A549 (cell line): ENCODE measurements around the gene FBXW2. TPM values are rescaled to one million over a fixed set of nuclear protein-coding genes. Genes with fewer than 3 reads are reported as not detected.
A peak's percentile ranks its signal among the peaks of the same experiment; 100 is the strongest.

Source experiments
- ATAC-seq, 2 experiments: fragments of 200-7000 bp in 1 of 2; fragments of >200 bp in 1 of 2; cut with Nextera tagmentation in 1 of 2; cut with Tn5 transposase in 1 of 2; 3 replicates each; pipeline versions ENCODE4 v1.8.0 to v1.9.1; 2018 to 2020; ENCODE audit warnings: mild to moderate bottlenecking in 1 of 2, moderate library complexity in 1 of 2
- CTCF ChIA-PET: fragments of 300-600 bp; sonication (Branson Sonifier 250); formaldehyde crosslinking; extraction: SDS; loops from one replicate; lab custom pipeline; 2021; ENCODE audit warnings: antibody characterized with exemption, inconsistent platforms; lab: Yijun Ruan, JAX
- POLR2A ChIA-PET: fragments of 350-600 bp; formaldehyde crosslinking; extraction: SDS; loops from one replicate; lab custom pipeline; 2021; ENCODE audit warnings: antibody characterized with exemption, inconsistent platforms; lab: Yijun Ruan, JAX
- DNase-seq, 2 experiments: peaks; one replicate each; pipeline versions ENCODE4 v3.0.0 to v3.0.0-alpha.2; 2011 to 2016; ENCODE audit warnings: low read depth in 1 of 2, low spot score in 1 of 2
- FAIRE-seq: peaks from 2 replicates; lab custom pipeline; 2011; peaks lifted over from hg19 to GRCh38; lab: Jason Lieb, UNC
- H3K27ac ChIP-seq, 2 experiments: fragments of >200 bp; sonication (Bioruptor Twin); formaldehyde crosslinking; 3 replicates each; pipeline ENCODE4 v1.5.1; 2016 to 2017
- H3K4me1 ChIP-seq: fragments of >200 bp; sonication (Bioruptor Twin); formaldehyde crosslinking; 3 replicates; pipeline ENCODE4 v1.6.1; 2016
- H3K4me2 ChIP-seq: fragments of >200 bp; sonication (Bioruptor Twin); formaldehyde crosslinking; 3 replicates; pipeline ENCODE4 v1.6.1; 2016
- H3K4me3 ChIP-seq: fragments of >200 bp; sonication (Bioruptor Twin); formaldehyde crosslinking; 3 replicates; pipeline ENCODE4 v1.5.1; 2016
- H3K9me3 ChIP-seq: fragments of >200 bp; sonication (Bioruptor Twin); formaldehyde crosslinking; 3 replicates; pipeline ENCODE4 v1.6.1; 2016
- CBX2 ChIP-seq: fragments of 200-600 bp; sonication (generic); IDR thresholded peaks from 2 replicates; pipeline ENCODE4 v1.6.1; 2016; ENCODE audit warnings: low read depth, mild to moderate bottlenecking, borderline replicate concordance
- CBX8 ChIP-seq: fragments of 200-600 bp; sonication (generic); IDR thresholded peaks from 2 replicates; pipeline ENCODE4 v1.6.1; 2016
- CHD4 ChIP-seq: fragments of 200-600 bp; sonication (generic); IDR thresholded peaks from 2 replicates; pipeline ENCODE4 v1.6.1; 2016; ENCODE audit warnings: antibody characterized with exemption, mild to moderate bottlenecking, borderline replicate concordance
- EHF ChIP-seq: fragments of 250-450 bp; sonication (Bioruptor Pico); IDR thresholded peaks from 2 replicates; pipeline ENCODE4 v1.5.0; 2020; ENCODE audit warnings: mild to moderate bottlenecking
- ESRRA ChIP-seq: fragments of 150-350 bp; IDR thresholded peaks from 2 replicates; pipeline ENCODE4 v1.6.1; 2014; ENCODE audit warnings: mild to moderate bottlenecking, low read length, borderline replicate concordance
- HEYL ChIP-seq: fragments of 250-450 bp; sonication (Bioruptor Pico); IDR thresholded peaks from 2 replicates; pipeline ENCODE4 v1.8.0; 2021; ENCODE audit warnings: mild to moderate bottlenecking, moderate library complexity
- HOXA7 ChIP-seq: fragments of 250-450 bp; sonication (Bioruptor Pico); IDR thresholded peaks from 2 replicates; pipeline ENCODE4 v1.5.0; 2020; ENCODE audit warnings: mild to moderate bottlenecking, moderate library complexity
- HOXB13 ChIP-seq: fragments of 250-450 bp; sonication (Bioruptor Pico); IDR thresholded peaks from 2 replicates; pipeline ENCODE4 v1.5.0; 2020; ENCODE audit warnings: low read depth, mild to moderate bottlenecking, moderate library complexity
- HOXB5 ChIP-seq: fragments of 250-450 bp; sonication (Bioruptor Pico); IDR thresholded peaks from 2 replicates; pipeline ENCODE4 v1.5.0; 2020; ENCODE audit warnings: mild to moderate bottlenecking, moderate library complexity
- KDM5A ChIP-seq: fragments of 200-600 bp; sonication (generic); IDR thresholded peaks from 2 replicates; pipeline ENCODE4 v1.6.1; 2016; ENCODE audit warnings: antibody characterized with exemption, mild to moderate bottlenecking
- NR3C1 ChIP-seq: fragments of >200 bp; sonication (Bioruptor Twin); formaldehyde crosslinking; IDR thresholded peaks from 3 replicates; pipeline ENCODE4 v1.6.1; 2017
- PHF8 ChIP-seq: fragments of 200-600 bp; sonication (generic); IDR thresholded peaks from 2 replicates; pipeline ENCODE4 v1.6.1; 2016; ENCODE audit warnings: low read depth, mild to moderate bottlenecking, antibody characterized with exemption, moderate library complexity, borderline replicate concordance
- RARB ChIP-seq: fragments of 250-450 bp; sonication (Bioruptor Pico); IDR thresholded peaks from 2 replicates; pipeline ENCODE4 v1.8.0; 2021; ENCODE audit warnings: mild to moderate bottlenecking, moderate library complexity
- RFX5 ChIP-seq: fragments of 450-650 bp; IDR thresholded peaks from 2 replicates; pipeline ENCODE4 v1.7.1; 2014; ENCODE audit warnings: antibody characterized with exemption, mild to moderate bottlenecking, moderate library complexity
- SMC3 ChIP-seq: fragments of >200 bp; sonication (Bioruptor Twin); formaldehyde crosslinking; IDR thresholded peaks from 3 replicates; pipeline ENCODE4 v1.6.1; 2018; ENCODE audit warnings: inconsistent platforms
- SREBF2 ChIP-seq: fragments of 450-650 bp; IDR thresholded peaks from 2 replicates; pipeline ENCODE4 v1.6.1; 2014; ENCODE audit warnings: mild to moderate bottlenecking, moderate library complexity
- ZC3H11A ChIP-seq: fragments of 450-650 bp; IDR thresholded peaks from 2 replicates; pipeline ENCODE4 v1.6.1; 2014; ENCODE audit warnings: antibody characterized with exemption, mild to moderate bottlenecking
- ZFP36 ChIP-seq: fragments of 450-650 bp; IDR thresholded peaks from 2 replicates; pipeline ENCODE4 v1.6.1; 2014; ENCODE audit warnings: borderline replicate concordance; ENCODE audit not compliant: partially characterized antibody
- ZSCAN20 ChIP-seq: fragments of 250-450 bp; sonication (Bioruptor Pico); IDR thresholded peaks from 2 replicates; pipeline ENCODE4 v1.8.0; 2022; ENCODE audit warnings: mild to moderate bottlenecking, moderate library complexity
- WGBS: methylation state at CpG from one replicate; pipeline ENCODE4 v1.1.6; 2017; ENCODE audit errors: missing lambda C conversion rate; 5-methylcytosine and 5-hydroxymethylcytosine counted together
- polyA plus RNA-seq, 4 experiments: library from polyadenylated mRNA; depleted of rRNA in 3 of 4; stranded (reverse); fragments of >200 nt; fragmentation: RNase III in 1 of 4; extraction: RNeasy Plus Mini Kit Qiagen cat#74134 plus additional on column Dnase treatment in 1 of 4; gene quantifications; 2 replicates in 3 of 4; 3 replicates in 1 of 4; pipeline ENCODE4 v1.2.3, GENCODE V29; 2011 to 2017
- TF ChIP-seq, protein P1 (sequence below): fragments of >200 bp; sonication (Bioruptor Twin); formaldehyde crosslinking; IDR thresholded peaks from 2 replicates; pipeline ENCODE4 v1.6.1; 2016
- TF ChIP-seq, protein P2 (sequence below): IDR thresholded peaks from 2 replicates; pipeline ENCODE4 v1.6.1; 2012
- TF ChIP-seq, protein P3 (sequence below): fragments of 200-600 bp; sonication (generic); IDR thresholded peaks from 2 replicates; pipeline ENCODE4 v1.6.1; 2016; ENCODE audit warnings: antibody characterized with exemption, mild to moderate bottlenecking, moderate library complexity
- TF ChIP-seq, protein P4 (sequence below): fragments of 450-650 bp; IDR thresholded peaks from 2 replicates; pipeline ENCODE4 v1.6.1; 2014; ENCODE audit warnings: antibody characterized with exemption
- TF ChIP-seq, protein P5 (sequence below): IDR thresholded peaks from 2 replicates; pipeline ENCODE4 v1.6.1; 2012
- TF ChIP-seq, protein P6 (sequence below): fragments of 250-450 bp; sonication (Bioruptor Pico); IDR thresholded peaks from 2 replicates; pipeline ENCODE4 v1.5.0; 2021; ENCODE audit warnings: mild to moderate bottlenecking, moderate library complexity, borderline replicate concordance

Gene FBXW2
- polyA plus RNA-seq, 2 of the 4 experiments (the other 2 are of a cell fraction): 28.8 to 60.0 TPM

DNA sequence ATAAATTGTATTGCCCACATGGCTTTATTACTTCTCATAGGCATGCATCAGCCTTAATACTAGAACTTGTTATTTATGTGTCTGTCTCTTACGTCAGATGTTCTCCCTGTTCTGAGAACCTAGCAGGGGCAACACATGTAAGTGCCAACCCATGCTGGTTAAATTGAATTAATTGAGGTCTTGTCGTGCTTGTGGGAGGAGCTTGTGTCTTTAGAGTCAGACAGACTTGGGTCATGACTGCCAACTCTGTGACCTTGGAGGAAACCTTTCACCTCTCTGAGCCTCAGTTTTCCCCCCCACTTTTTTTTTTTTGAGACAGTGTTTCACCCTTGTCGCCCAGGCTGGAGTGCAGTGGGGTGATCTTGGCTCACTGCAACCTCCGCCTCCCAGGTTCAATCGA is 76.7 kb downstream of the FBXW2 start:
- ATAC-seq (no peak), DNase-seq (no peak)
- Histone ChIP-seq H3K27ac (peak overlapping the region in 1 of 2 experiments; percentile 96; a peak in 3 of 6 replicates), H3K4me3 (no peak overlapping the region)
- TF ChIP-seq, protein P1, sequence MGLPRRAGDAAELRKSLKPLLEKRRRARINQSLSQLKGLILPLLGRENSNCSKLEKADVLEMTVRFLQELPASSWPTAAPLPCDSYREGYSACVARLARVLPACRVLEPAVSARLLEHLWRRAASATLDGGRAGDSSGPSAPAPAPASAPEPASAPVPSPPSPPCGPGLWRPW: no peak
- TF ChIP-seq NR3C1 (no peak), CBX8 (no peak), CHD4 (no peak), RARB (CRISPR knock-in tag) (no peak), CBX2 (no peak), RFX5 (no peak), ESRRA (no peak), ZFP36 (no peak), HEYL (no peak)
- TF ChIP-seq, protein P2, sequence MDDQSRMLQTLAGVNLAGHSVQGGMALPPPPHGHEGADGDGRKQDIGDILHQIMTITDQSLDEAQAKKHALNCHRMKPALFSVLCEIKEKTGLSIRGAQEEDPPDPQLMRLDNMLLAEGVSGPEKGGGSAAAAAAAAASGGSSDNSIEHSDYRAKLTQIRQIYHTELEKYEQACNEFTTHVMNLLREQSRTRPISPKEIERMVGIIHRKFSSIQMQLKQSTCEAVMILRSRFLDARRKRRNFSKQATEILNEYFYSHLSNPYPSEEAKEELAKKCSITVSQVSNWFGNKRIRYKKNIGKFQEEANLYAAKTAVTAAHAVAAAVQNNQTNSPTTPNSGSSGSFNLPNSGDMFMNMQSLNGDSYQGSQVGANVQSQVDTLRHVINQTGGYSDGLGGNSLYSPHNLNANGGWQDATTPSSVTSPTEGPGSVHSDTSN: no peak
- TF ChIP-seq, protein P3, sequence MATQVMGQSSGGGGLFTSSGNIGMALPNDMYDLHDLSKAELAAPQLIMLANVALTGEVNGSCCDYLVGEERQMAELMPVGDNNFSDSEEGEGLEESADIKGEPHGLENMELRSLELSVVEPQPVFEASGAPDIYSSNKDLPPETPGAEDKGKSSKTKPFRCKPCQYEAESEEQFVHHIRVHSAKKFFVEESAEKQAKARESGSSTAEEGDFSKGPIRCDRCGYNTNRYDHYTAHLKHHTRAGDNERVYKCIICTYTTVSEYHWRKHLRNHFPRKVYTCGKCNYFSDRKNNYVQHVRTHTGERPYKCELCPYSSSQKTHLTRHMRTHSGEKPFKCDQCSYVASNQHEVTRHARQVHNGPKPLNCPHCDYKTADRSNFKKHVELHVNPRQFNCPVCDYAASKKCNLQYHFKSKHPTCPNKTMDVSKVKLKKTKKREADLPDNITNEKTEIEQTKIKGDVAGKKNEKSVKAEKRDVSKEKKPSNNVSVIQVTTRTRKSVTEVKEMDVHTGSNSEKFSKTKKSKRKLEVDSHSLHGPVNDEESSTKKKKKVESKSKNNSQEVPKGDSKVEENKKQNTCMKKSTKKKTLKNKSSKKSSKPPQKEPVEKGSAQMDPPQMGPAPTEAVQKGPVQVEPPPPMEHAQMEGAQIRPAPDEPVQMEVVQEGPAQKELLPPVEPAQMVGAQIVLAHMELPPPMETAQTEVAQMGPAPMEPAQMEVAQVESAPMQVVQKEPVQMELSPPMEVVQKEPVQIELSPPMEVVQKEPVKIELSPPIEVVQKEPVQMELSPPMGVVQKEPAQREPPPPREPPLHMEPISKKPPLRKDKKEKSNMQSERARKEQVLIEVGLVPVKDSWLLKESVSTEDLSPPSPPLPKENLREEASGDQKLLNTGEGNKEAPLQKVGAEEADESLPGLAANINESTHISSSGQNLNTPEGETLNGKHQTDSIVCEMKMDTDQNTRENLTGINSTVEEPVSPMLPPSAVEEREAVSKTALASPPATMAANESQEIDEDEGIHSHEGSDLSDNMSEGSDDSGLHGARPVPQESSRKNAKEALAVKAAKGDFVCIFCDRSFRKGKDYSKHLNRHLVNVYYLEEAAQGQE: no peak
- TF ChIP-seq, all 56 proteins: peak for 0
- WGBS: 93% methylated on average over 5 of the region's 5 CpGs
- Histone ChIP-seq H3K9me3 (no peaks in the 10 kb centered on the region), H3K4me1 (peaks cover 15% of the 10 kb centered on the region), H3K4me2 (no peak overlapping the region)
- ChIA-PET POLR2A (no interaction called here), CTCF (interaction anchor here (1.3 to 3.6 kb wide), 3 partner anchors 7 to 96 kb away, joined by 5 to 17 read pairs (median 8); no protein-coding TSS in a partner anchor)
- FAIRE-seq: no peak

DNA sequence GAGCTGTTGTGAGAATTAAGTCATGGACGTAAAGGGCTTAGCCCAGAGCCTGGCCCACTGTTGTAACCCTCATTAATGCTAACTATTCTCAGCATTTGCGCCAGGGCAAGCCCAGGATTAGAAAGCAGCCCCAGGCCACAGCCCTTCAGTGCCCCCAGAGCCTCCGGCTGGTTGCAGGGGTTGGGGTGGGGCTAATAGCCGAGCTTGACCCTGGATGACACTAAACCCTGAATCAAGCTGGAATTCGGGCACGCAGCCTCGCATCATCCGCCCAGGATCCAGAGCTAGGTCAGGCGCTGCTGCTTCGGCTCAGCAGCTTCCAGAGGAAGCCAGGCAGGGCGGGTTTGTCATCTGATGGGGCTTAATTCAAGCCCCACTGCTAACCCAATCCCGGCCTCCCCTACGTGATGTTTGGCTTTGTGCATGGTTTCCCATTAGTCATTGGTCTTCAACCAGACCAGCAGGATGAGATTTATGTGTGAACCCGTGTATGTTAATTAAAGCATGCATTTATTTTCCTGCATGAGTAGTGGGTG is 77.8 kb downstream of the FBXW2 start:
- Histone ChIP-seq H3K4me2 (peak overlapping the region; percentile 95), H3K4me3 (peak overlapping the region; percentile 86), H3K4me1 (peaks cover 19% of the 10 kb centered on the region), H3K27ac (peak overlapping the region; percentile 95 to 96), H3K9me3 (no peaks in the 10 kb centered on the region)
- DNase-seq (peak; percentile 30 to 56), FAIRE-seq (no peak), ATAC-seq (peak; percentile 2 to 41; a peak in 4 of 6 replicates)
- POLR2A ChIA-PET: interaction anchor here (1.7 to 1.9 kb wide), 4 partner anchors 9 to 78 kb away, joined by 5 to 13 read pairs (median 10); partner anchors contain the start of gene FBXW2
- 10% methylated on average over 13 of the region's 14 CpGs for WGBS
- CTCF ChIA-PET: interaction anchor here (1.1 to 1.9 kb wide), 7 partner anchors 8 to 101 kb away, joined by 3 to 9 read pairs (median 5); no protein-coding TSS in a partner anchor
- TF ChIP-seq, protein P4, sequence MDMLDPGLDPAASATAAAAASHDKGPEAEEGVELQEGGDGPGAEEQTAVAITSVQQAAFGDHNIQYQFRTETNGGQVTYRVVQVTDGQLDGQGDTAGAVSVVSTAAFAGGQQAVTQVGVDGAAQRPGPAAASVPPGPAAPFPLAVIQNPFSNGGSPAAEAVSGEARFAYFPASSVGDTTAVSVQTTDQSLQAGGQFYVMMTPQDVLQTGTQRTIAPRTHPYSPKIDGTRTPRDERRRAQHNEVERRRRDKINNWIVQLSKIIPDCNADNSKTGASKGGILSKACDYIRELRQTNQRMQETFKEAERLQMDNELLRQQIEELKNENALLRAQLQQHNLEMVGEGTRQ: no peak
- TF ChIP-seq, protein P5, sequence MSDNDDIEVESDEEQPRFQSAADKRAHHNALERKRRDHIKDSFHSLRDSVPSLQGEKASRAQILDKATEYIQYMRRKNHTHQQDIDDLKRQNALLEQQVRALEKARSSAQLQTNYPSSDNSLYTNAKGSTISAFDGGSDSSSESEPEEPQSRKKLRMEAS: peak; percentile 4; the same call in 1 of the 2 replicates

DNA sequence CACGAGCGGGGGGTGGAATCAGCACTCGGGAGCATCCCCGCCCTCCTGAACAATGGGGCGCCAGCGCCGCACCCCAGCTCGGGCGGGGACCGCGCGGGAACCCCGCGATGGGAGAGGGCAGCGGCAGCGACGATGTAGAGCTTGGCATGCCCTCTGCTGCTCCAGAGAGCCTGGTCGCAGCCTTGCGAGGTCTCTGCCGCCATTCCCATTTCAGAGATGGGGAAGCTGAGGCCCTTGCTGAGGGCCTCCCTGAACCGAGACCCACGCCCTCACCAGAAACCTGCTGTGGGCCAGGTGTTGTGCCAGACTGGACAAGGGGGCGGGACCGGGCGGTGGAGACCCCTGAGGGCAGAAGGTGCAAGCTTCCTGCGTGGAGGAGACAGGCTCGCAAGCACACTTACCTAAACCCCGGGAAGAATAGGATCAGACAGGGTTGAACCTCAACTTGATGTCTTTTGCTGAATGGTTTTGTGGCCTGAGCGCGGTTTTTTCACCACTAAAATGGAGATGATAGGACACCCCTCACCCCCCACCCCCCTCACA is 78.3 kb downstream of the FBXW2 start:
- POLR2A ChIA-PET: interaction anchor here (0.6 to 1.9 kb wide), 9 partner anchors 10 to 220 kb away, joined by 3 to 13 read pairs (median 5); partner anchors contain the start of gene FBXW2
- ATAC-seq (peak; percentile 0 to 12; a peak in 3 of 6 replicates), FAIRE-seq (no peak), DNase-seq (no peak)
- peak overlapping the region; percentile 86 for H3K4me3 ChIP-seq
- 17% methylated on average over 13 of the region's 30 CpGs for WGBS
- peak overlapping the region; percentile 95 to 96 for H3K27ac ChIP-seq
- H3K4me2 ChIP-seq: peak overlapping the region; percentile 95
- CTCF ChIA-PET: interaction anchor here (0.6 to 1.9 kb wide), 11 partner anchors 9 to 101 kb away, joined by 3 to 9 read pairs (median 3); no protein-coding TSS in a partner anchor
- no peaks in the 10 kb centered on the region for H3K9me3 ChIP-seq
- H3K4me1 ChIP-seq: peaks cover 19% of the 10 kb centered on the region
- TF ChIP-seq SREBF2: no peak
- TF ChIP-seq KDM5A: no peak
- TF ChIP-seq CBX8: no peak
- no peak for TF ChIP-seq ZC3H11A
- no peak for TF ChIP-seq PHF8
- no peak for TF ChIP-seq HOXB5 (CRISPR knock-in tag)
- TF ChIP-seq HEYL: no peak
- TF ChIP-seq CBX2: no peak
- no peak; the same call in 2 of the 3 replicates for TF ChIP-seq SMC3
- TF ChIP-seq HOXA7: no peak
- TF ChIP-seq, protein P6, sequence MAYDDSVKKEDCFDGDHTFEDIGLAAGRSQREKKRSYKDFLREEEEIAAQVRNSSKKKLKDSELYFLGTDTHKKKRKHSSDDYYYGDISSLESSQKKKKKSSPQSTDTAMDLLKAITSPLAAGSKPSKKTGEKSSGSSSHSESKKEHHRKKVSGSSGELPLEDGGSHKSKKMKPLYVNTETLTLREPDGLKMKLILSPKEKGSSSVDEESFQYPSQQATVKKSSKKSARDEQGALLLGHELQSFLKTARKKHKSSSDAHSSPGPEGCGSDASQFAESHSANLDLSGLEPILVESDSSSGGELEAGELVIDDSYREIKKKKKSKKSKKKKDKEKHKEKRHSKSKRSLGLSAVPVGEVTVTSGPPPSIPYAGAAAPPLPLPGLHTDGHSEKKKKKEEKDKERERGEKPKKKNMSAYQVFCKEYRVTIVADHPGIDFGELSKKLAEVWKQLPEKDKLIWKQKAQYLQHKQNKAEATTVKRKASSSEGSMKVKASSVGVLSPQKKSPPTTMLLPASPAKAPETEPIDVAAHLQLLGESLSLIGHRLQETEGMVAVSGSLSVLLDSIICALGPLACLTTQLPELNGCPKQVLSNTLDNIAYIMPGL: no peak
- TF ChIP-seq EHF: no peak
- no peak for TF ChIP-seq HOXB13 (CRISPR knock-in tag)
- no peak for TF ChIP-seq ZSCAN20 (CRISPR knock-in tag)
